ENCODE data around the gene STAG1.

GRCh38 chr3:136385457-136385856 is 366.7 kb downstream of the STAG1 start:
- TF ChIP-seq CTCF (IDR thresholded peaks at IDR 0.05) (no peak), POLR2A (IDR thresholded peaks at IDR 0.05) (no peak)

Data from body of pancreas (tissue), 4 donors.